GM18907 (cell line): ENCODE data around the gene SLC44A2.

Experiments
- ATAC-seq: cut with Tn5 transposase; IDR thresholded peaks from one replicate; pipeline ENCODE4 v1.9.1; 2021; ENCODE audit warnings: mild to moderate bottlenecking, moderate library complexity; ENCODE audit not compliant: unreplicated experiment

SLC44A2 gene

DNA sequence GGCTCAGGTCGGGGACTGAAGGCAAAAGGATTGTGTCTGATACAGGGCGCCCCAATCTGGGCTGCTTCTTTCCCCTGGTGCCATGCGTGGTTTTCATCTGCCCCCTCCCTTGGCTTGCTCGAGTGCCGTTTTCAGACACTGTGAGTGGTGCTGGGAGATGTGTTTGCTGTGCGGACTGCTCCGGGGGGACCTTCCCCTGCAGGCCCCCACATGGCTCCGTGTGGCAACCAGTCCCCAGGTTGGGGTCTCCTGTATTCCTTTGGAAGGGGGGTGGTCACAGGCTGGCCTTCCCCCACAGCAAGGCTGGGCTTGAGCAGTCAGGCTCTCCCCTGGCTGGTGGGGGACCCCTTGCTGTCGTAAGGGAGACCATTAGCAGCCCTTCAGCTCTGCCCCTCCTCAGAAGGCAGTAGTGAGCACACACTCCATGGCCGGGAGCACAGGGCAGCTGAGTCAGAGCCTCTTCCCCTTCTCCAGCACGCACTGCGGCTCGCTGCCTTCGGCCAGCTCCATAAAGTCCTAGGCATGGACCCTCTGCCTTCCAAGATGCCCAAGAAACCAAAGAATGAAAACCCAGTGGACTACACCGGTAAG, 55.3 kb downstream of the SLC44A2 start:
- no peak for ATAC-seq

GRCh38 chr19:10681658-10682057, 56.3 kb downstream of the SLC44A2 start:
- no peak for ATAC-seq

GRCh38 chr19:10682397-10683063, 57.2 kb downstream of the SLC44A2 start:
- no peak for ATAC-seq

GRCh38 chr19:10683064-10683426, 57.7 kb downstream of the SLC44A2 start:
- ATAC-seq: no peak

DNA sequence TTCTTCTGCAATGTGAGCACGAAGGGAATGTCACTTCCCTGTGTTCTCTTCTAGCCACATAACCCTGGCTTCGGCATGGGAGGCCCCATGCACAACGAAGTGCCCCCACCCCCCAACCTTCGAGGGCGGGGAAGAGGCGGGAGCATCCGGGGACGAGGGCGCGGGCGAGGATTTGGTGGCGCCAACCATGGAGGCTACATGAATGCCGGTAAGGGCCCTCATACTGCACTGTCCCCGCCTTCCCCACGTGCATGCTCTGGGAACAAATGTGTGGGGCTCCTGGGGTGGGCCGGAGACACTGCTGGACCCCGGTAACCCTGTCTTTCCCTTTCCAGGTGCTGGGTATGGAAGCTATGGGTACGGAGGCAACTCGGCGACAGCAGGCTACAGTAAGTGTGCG, 58.2 kb downstream of the SLC44A2 start:
- ATAC-seq: no peak

- ATAC-seq: no peak
Measured at GRCh38 chr19:10685210-10685609, 59.9 kb downstream of the SLC44A2 start.

- ATAC-seq: no peak
Measured at GRCh38 chr19:10686193-10686592, 60.8 kb downstream of the SLC44A2 start.

DNA sequence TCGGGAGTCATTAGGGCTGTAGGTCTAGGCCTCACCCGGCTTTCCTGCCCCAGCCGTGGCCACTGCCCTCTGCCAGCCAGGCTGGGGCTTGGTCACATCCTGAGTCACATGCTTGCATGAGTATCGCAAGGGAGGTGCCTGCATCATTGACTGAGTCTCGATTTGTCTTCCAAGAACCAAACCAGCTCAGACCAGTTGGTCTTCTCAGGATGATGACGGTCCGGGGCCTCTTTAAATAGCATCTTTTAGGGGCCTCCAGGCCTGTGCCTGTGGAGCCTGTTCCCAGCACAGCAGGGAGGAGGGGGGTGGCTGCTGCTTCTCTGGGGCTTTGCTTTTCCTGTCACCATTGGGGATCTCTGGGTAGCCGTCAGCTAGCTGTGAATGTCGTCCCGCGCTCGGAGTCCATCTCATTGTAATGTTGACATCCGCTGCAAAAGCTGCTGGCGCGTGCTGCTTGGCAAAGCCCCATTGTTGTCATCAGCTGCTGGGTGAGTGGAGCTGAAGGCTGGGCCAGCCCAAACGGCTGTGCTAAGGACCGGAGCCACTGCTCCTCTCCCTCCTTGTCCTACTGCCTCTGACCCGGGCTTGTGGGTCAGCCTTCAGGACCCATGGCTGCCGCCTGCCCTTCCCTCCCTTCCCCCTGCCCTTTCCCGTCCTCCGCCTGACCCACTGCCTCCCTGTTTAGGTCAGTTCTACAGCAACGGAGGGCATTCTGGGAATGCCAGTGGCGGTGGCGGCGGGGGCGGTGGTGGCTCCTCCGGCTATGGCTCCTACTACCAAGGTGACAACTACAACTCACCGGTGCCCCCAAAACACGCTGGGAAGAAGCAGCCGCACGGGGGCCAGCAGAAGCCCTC, 61.5 kb downstream of the SLC44A2 start:
- ATAC-seq: no peak

GRCh38 chr19:10687518-10688288, 62.4 kb downstream of the SLC44A2 start:
- no peak for ATAC-seq

DNA sequence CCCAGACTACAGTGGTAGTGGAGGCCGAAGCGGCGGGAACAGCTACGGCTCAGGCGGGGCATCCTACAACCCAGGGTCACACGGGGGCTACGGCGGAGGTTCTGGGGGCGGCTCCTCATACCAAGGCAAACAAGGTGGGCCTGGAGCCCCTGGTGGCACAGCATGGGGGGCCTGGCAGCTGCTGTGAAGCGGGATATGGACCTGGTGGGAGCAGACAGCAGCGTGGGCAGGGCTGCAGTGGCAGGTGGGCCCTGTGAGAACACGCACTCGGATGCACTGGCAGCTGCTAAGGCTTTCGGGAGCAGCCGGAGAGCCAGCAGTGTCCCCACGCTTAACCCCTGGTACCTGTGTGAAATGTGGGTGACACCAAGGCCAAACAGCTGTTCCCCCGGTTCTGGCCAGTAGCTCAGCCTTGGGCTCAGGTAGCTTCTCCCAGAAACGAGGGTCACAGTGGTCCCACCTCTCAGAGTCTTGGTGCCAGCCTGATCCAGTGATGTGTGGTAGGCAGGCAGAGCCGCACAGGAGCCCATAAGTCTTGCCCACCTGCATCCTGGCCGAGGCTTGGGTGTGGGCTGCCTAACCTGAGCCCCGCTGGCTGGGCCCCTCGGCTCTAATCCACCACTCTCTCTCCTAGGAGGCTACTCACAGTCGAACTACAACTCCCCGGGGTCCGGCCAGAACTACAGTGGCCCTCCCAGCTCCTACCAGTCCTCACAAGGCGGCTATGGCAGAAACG, 63.4 kb downstream of the SLC44A2 start:
- no peak for ATAC-seq

DNA sequence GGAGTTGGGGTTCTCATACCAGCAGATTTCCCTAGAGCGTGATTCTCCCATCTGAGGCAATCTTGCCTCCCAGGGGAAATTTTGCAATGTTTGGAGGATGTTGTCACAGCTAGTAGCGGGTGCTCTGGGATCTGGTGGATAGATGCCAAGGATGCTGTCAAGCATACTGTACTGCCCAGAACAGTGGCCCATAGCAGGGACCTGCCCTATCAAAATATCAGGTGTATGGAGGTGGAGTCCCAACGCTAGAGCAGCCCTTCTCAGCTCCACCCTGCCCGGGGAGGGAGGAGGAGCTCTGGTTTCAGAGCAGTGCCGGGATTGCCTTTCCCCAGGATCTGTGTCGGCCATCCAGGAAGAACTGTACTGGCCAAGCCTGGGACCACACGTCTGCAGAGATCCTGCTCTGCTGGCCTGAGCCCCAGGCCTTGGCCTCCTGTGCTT, 65.0 kb downstream of the SLC44A2 start:
- ATAC-seq: no peak

GRCh38 chr19:10691178-10691881, 66.0 kb downstream of the SLC44A2 start:
- no peak for ATAC-seq

DNA sequence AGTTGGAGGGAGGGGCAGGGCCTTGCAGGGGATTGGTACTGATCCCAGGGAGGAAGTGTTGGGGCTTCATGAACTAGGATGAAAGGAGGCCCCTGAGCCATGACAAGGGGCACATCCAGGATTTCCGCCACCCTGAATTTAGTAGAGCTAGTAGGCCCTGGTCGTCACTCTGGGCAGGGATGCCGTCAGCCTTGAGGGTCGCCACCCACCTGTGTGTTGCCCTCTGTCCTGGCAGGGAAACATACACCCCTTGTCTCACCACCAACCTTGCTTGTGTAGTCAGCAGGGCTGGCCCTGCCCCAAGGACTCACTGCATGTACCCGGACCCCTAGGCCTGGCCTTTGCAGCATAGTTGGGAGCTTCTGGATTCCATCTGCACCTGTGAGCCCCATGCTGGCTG, 66.5 kb downstream of the SLC44A2 start:
- no peak for ATAC-seq

GRCh38 chr19:10692673-10693264, 67.4 kb downstream of the SLC44A2 start:
- no peak for ATAC-seq
